Mesothelial cell of epicardium (in vitro differentiated cells): ENCODE measurements around the gene MYH9. TPM values are rescaled to one million over a fixed set of nuclear protein-coding genes. Genes with fewer than 3 reads are reported as not detected.

Source experiments
- DNase-seq, 2 experiments: peaks; one replicate each; pipeline ENCODE4 v3.0.0; 2021; ENCODE audit warnings: low spot score in 2 of 2; ENCODE audit not compliant: unreplicated experiment in 2 of 2
- H3K27ac Mint-ChIP-seq: 2 replicates; pipeline ENCODE4 v1.8.0; 2021; ENCODE audit warnings: mixed read lengths
- H3K27me3 Mint-ChIP-seq: 2 replicates; pipeline ENCODE4 v1.8.0; 2021; ENCODE audit warnings: low read depth, mixed read lengths
- H3K36me3 Mint-ChIP-seq: 2 replicates; pipeline ENCODE4 v1.8.0; 2021; ENCODE audit warnings: mixed read lengths
- H3K4me1 Mint-ChIP-seq: 2 replicates; pipeline ENCODE4 v1.8.0; 2021; ENCODE audit warnings: mixed read lengths
- H3K4me3 Mint-ChIP-seq: 2 replicates; pipeline ENCODE4 v1.8.0; 2021; ENCODE audit warnings: mild to moderate bottlenecking, moderate library complexity, mixed read lengths
- H3K9me3 Mint-ChIP-seq: 2 replicates; pipeline ENCODE4 v1.8.0; 2021; ENCODE audit warnings: mixed read lengths
- total RNA-seq: library from RNA; stranded (reverse); gene quantifications from 3 replicates; pipeline ENCODE4 v1.2.1, GENCODE V29; 2021
- TF ChIP-seq, protein P1 (sequence below): fragments of 200-600 bp; sonication (generic); IDR thresholded peaks from one replicate; pipeline ENCODE4 v1.5.0; 2021; ENCODE audit warnings: antibody characterized with exemption; ENCODE audit not compliant: unreplicated experiment

MYH9 gene
- total RNA-seq, 1 donor from 2014 or later = 341 TPM

DNA sequence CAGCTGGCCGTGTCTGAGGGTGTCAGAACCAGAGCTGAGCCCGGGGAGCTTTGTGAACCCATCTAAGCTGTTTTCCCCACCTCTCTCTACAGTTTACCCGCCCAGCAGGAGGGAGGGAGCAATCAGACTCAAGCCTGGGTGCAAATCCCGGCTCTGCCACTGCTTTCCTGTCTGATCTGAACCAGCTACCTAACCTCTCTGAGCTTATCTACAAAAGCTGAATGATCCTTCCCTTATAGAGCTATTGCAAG, 148.7 kb downstream of the MYH9 start:
- Mint-ChIP-seq H3K27me3 (no peaks in the 10 kb centered on the region), H3K4me3 (peak overlapping the region; percentile 94), H3K27ac (peak overlapping the region; percentile 100), H3K9me3 (peaks cover 27% of the 10 kb centered on the region), H3K4me1 (peaks cover 57% of the 10 kb centered on the region), H3K36me3 (peaks cover 16% of the 10 kb centered on the region)
- TF ChIP-seq, protein P1, sequence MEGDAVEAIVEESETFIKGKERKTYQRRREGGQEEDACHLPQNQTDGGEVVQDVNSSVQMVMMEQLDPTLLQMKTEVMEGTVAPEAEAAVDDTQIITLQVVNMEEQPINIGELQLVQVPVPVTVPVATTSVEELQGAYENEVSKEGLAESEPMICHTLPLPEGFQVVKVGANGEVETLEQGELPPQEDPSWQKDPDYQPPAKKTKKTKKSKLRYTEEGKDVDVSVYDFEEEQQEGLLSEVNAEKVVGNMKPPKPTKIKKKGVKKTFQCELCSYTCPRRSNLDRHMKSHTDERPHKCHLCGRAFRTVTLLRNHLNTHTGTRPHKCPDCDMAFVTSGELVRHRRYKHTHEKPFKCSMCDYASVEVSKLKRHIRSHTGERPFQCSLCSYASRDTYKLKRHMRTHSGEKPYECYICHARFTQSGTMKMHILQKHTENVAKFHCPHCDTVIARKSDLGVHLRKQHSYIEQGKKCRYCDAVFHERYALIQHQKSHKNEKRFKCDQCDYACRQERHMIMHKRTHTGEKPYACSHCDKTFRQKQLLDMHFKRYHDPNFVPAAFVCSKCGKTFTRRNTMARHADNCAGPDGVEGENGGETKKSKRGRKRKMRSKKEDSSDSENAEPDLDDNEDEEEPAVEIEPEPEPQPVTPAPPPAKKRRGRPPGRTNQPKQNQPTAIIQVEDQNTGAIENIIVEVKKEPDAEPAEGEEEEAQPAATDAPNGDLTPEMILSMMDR = no peak
- DNase-seq = no peak

GRCh38 chr22:36238373-36239149, 149.2 kb downstream of the MYH9 start:
- peak overlapping the region; percentile 100 for H3K27ac Mint-ChIP-seq
- H3K4me1 Mint-ChIP-seq = peaks cover 62% of the 10 kb centered on the region
- peaks cover 27% of the 10 kb centered on the region for H3K9me3 Mint-ChIP-seq
- no peak for DNase-seq
- H3K27me3 Mint-ChIP-seq = no peaks in the 10 kb centered on the region
- H3K36me3 Mint-ChIP-seq = peaks cover 21% of the 10 kb centered on the region
- peak overlapping the region; percentile 94 for H3K4me3 Mint-ChIP-seq
- TF ChIP-seq, protein P1 = no peak

DNA sequence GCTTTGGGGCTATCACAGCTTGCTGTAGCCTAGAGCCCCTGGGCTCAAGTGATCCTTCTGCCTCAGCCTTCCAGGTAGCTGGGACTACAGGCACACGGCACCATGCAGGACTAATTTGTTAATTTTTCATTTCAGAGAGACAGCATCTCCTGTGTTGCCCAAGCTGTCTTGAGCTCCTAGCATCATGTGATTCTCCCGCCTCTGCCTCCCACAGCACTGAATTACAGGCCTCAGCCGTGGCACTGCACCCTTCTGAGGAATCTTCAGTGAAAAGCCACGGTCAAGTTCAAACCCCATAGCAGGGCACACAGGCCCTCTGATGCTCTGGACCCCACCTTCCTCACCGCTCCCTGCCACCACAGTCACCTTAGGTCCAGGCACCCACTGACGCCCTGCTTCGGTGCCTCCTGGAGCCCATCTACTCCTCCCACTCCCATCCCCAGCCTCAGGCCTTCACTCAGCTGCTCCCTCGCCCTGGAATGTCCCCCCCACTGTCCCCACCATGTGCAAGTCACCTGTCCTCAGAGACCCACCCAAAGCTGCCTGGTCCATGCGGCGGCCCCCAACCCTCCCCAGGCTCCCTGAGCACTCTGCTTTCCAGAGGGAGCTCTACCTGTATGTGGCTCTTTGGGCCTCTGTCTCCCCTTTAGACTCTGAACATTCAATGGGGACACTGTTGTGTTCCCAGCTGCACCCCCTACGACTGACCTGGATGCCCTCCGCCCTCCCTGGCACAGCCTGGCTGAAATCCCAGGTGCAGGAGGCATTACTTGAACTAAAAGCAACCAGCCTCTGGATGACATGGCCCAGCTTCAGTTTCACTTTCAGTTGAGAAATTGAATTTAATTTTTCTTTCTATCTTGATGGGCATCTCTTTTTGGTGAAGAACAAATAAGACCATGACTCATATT, 150.1 kb downstream of the MYH9 start:
- H3K4me3 Mint-ChIP-seq = peak overlapping the region; percentile 94
- H3K27me3 Mint-ChIP-seq = no peaks in the 10 kb centered on the region
- H3K9me3 Mint-ChIP-seq = peaks cover 18% of the 10 kb centered on the region
- H3K4me1 Mint-ChIP-seq = peaks cover 62% of the 10 kb centered on the region
- peaks cover 23% of the 10 kb centered on the region for H3K36me3 Mint-ChIP-seq
- TF ChIP-seq, protein P1 = no peak
- no peak for DNase-seq
- peak overlapping the region; percentile 100 for H3K27ac Mint-ChIP-seq

GRCh38 chr22:36236388-36237319, 151.1 kb downstream of the MYH9 start:
- TF ChIP-seq, protein P1 = no peak
- Mint-ChIP-seq H3K27ac (peak overlapping the region; percentile 41), H3K4me1 (peaks cover 64% of the 10 kb centered on the region), H3K4me3 (peak overlapping the region; percentile 94), H3K36me3 (peaks cover 25% of the 10 kb centered on the region), H3K9me3 (peaks cover 10% of the 10 kb centered on the region), H3K27me3 (no peaks in the 10 kb centered on the region)
- DNase-seq = no peak

DNA sequence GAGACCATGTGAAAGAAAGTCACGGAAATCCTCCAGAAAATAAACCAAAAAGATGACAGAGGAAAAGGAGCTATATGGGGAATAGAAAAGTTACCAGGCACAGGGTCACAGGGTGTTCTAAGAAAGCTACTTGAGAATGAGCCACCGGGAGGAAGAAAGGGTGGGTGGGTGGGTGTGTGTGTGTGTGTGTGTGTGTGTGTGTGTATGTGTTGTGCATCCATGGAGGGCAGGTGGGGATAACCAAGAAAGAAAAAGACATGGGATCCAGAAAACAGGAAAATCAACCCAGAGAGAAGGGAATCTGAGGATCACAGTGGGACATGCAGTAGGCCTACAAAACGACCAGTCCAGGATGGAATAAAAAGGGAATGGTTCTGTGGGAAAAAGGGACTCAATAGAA, 152.2 kb downstream of the MYH9 start:
- Mint-ChIP-seq H3K27ac (peak overlapping the region; percentile 37), H3K4me3 (no peak overlapping the region), H3K27me3 (no peaks in the 10 kb centered on the region), H3K9me3 (peaks cover 10% of the 10 kb centered on the region), H3K4me1 (peaks cover 68% of the 10 kb centered on the region), H3K36me3 (peaks cover 34% of the 10 kb centered on the region)
- DNase-seq = no peak
- TF ChIP-seq, protein P1 = no peak
